Liver (tissue), 9 donors: ENCODE measurements around the gene CD68. TPM values are rescaled to one million over a fixed set of nuclear protein-coding genes. Genes with fewer than 3 reads are reported as not detected.

ENCODE experiments used
- DNase-seq: peaks from one replicate; pipeline ENCODE4 v3.0.0-alpha.2; 2017; ENCODE audit warnings: low spot score
- H3K27ac ChIP-seq, 2 donors: one replicate each; pipeline ENCODE4 v1.7.0; 2013; ENCODE audit warnings: inconsistent platforms in 2 of 2, low read length in 2 of 2, control low read depth in 1 of 2, low read depth in 1 of 2, mild to moderate bottlenecking in 1 of 2
- H3K27me3 ChIP-seq, 4 donors: one replicate each; pipeline versions ENCODE4 v1.6.1 to v1.7.0; 2013; ENCODE audit warnings: low read length in 3 of 4, inconsistent platforms in 1 of 4, mild to moderate bottlenecking in 1 of 4, moderate library complexity in 1 of 4; ENCODE audit not compliant: control insufficient read depth in 4 of 4, insufficient read depth in 4 of 4
- H3K36me3 ChIP-seq, 4 donors: one replicate each; pipeline versions ENCODE4 v1.6.1 to v1.7.0; 2013; ENCODE audit warnings: low read length in 3 of 4, mild to moderate bottlenecking in 3 of 4, low read depth in 1 of 4, moderate library complexity in 1 of 4; ENCODE audit not compliant: control insufficient read depth in 4 of 4, insufficient read depth in 3 of 4
- H3K4me1 ChIP-seq, 4 donors: one replicate each; pipeline versions ENCODE4 v1.6.1 to v1.7.0; 2013; ENCODE audit warnings: low read length in 3 of 4, mild to moderate bottlenecking in 3 of 4, moderate library complexity in 1 of 4; ENCODE audit not compliant: control insufficient read depth in 4 of 4, insufficient read depth in 4 of 4
- H3K4me3 ChIP-seq, 3 donors: one replicate each; pipeline versions ENCODE4 v1.6.1 to v1.7.0; 2013; ENCODE audit warnings: low read length in 3 of 3, control low read depth in 1 of 3, low read depth in 1 of 3, mild to moderate bottlenecking in 1 of 3
- H3K9ac ChIP-seq, 2 donors: one replicate each; pipeline ENCODE4 v1.7.0; 2013; ENCODE audit warnings: low read length in 2 of 2, mild to moderate bottlenecking in 2 of 2, moderate library complexity in 2 of 2, control low read depth in 1 of 2, low read depth in 1 of 2
- H3K9me3 ChIP-seq, 4 donors: one replicate each; pipeline versions ENCODE4 v1.6.1 to v1.7.0; 2013; ENCODE audit warnings: low read length in 3 of 4; ENCODE audit not compliant: control insufficient read depth in 4 of 4
- EGR1 ChIP-seq, 2 donors: IDR thresholded peaks; 2 replicates each; pipeline ENCODE4 v1.6.1; 2016 to 2018; ENCODE audit warnings: antibody characterized with exemption in 2 of 2, low read depth in 2 of 2
- FOXA1 ChIP-seq: IDR thresholded peaks from 2 replicates; pipeline ENCODE4 v1.6.1; 2016; ENCODE audit warnings: antibody characterized with exemption
- FOXA2 ChIP-seq: IDR thresholded peaks from 2 replicates; pipeline ENCODE4 v1.6.1; 2016; ENCODE audit warnings: antibody characterized with exemption
- GABPA ChIP-seq, 2 donors: IDR thresholded peaks in 1 of 2; conservative IDR thresholded peaks in 1 of 2; 2 replicates each; pipeline ENCODE4 v1.6.1; 2016; ENCODE audit warnings: antibody characterized with exemption in 2 of 2, mild to moderate bottlenecking in 1 of 2, moderate library complexity in 1 of 2
- HNF4A ChIP-seq, 2 donors: conservative IDR thresholded peaks; 2 replicates each; pipeline ENCODE4 v1.6.1; 2016; ENCODE audit warnings: antibody characterized with exemption in 2 of 2, mild to moderate bottlenecking in 2 of 2
- HNF4G ChIP-seq: IDR thresholded peaks from 2 replicates; pipeline ENCODE4 v1.6.1; 2016; ENCODE audit warnings: antibody characterized with exemption
- JUND ChIP-seq, 2 donors: IDR thresholded peaks; 2 replicates each; pipeline ENCODE4 v1.6.1; 2016; ENCODE audit warnings: antibody characterized with exemption in 2 of 2
- NR2F2 ChIP-seq: IDR thresholded peaks from 2 replicates; pipeline ENCODE4 v1.6.1; 2016; ENCODE audit warnings: antibody characterized with exemption
- RAD21 ChIP-seq, 2 donors: IDR thresholded peaks; 2 replicates each; pipeline ENCODE4 v1.6.1; 2016; ENCODE audit warnings: antibody characterized with exemption in 2 of 2, mild to moderate bottlenecking in 2 of 2
- RXRA ChIP-seq, 2 donors: IDR thresholded peaks; 2 replicates each; pipeline ENCODE4 v1.6.1; 2017 to 2018; ENCODE audit warnings: antibody characterized with exemption in 2 of 2, mild to moderate bottlenecking in 1 of 2
- SP1 ChIP-seq: IDR thresholded peaks from 2 replicates; pipeline ENCODE4 v1.6.1; 2018; ENCODE audit warnings: antibody characterized with exemption, mild to moderate bottlenecking
- TAF1 ChIP-seq: conservative IDR thresholded peaks from 2 replicates; pipeline ENCODE4 v1.6.1; 2016; ENCODE audit warnings: antibody characterized with exemption, mild to moderate bottlenecking
- YY1 ChIP-seq: IDR thresholded peaks from 2 replicates; pipeline ENCODE4 v1.6.1; 2016; ENCODE audit warnings: antibody characterized with exemption, mild to moderate bottlenecking
- WGBS: extraction: QIAGEN DNeasy Blood & Tissue Kit; methylation state at CpG from one replicate; pipeline ENCODE4 v1.1.7; 2013; 5-methylcytosine and 5-hydroxymethylcytosine counted together
- polyA plus RNA-seq, 2 donors: library from polyadenylated mRNA; stranded (reverse) in 1 of 2; unstranded in 1 of 2; fragments of 200-250 nt in 1 of 2; fragments of >200 nt in 1 of 2; fragmentation: Nextera tagmentation in 1 of 2; extraction: Ambion mirVana in 1 of 2; gene quantifications; one replicate each; pipeline versions ENCODE4 v1.2.1 to v1.2.3, GENCODE V29; 2013 to 2015
- total RNA-seq, 2 donors: library from RNA; depleted of rRNA; stranded (reverse); fragments of >200 nt; gene quantifications; one replicate each; pipeline ENCODE4 v1.2.3, GENCODE V29; 2014
- TF ChIP-seq, protein P1 (sequence below): fragments of 150-350 bp; IDR thresholded peaks from 2 replicates; pipeline ENCODE4 v1.5.1; 2017; ENCODE audit warnings: improper control_type of control experiment, low read depth, low read length; ENCODE audit not compliant: missing input control
- TF ChIP-seq, protein P2 (sequence below): IDR thresholded peaks from 2 replicates; pipeline ENCODE4 v1.6.1; 2016; ENCODE audit warnings: antibody characterized with exemption, mild to moderate bottlenecking
- TF ChIP-seq, protein P3 (sequence below): IDR thresholded peaks from 2 replicates; pipeline ENCODE4 v1.6.1; 2016; ENCODE audit warnings: antibody characterized with exemption
- TF ChIP-seq, protein P4 (sequence below): IDR thresholded peaks from 2 replicates; pipeline ENCODE4 v1.6.1; 2016; ENCODE audit warnings: antibody characterized with exemption
- TF ChIP-seq, protein P5 (sequence below): IDR thresholded peaks from 2 replicates; pipeline ENCODE4 v1.6.1; 2016; ENCODE audit warnings: antibody characterized with exemption
- donor health status: healthy.
- donor health status: healthy.
- donor health status: healthy.
- donor health status: healthy.
- donor health status: healthy.

Gene CD68
- total and polyA plus RNA-seq, 4 donors = 14.2 to 88.6 (median 33.1) TPM

DNA sequence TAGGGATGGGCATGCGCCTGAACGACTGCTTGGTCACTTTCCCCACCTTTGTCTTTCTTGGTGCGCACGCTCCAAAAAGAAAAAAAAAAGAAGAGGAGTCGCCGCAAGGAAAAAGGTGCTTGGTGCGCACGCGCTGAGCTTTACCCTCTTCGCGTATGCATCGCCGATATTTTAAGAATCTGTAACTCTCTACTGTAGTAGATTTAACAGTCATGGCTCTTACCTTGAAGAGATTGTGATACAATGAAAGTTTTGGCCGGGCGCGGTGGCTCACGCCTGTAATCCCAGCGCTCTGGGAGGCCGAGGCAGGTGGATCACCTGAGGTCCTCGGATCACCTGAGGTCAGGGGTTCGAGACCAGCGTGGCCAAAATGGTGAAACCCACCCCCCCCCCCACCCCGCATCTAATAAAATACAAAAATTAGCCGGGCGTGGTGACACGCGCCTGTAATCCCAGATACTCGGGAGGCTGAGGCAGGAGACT lies 35.9 kb downstream of the CD68 start (continued):
- peak; percentile 74 for TF ChIP-seq YY1
- no peak for TF ChIP-seq FOXA1
- no peak for TF ChIP-seq HNF4G
- no peak for TF ChIP-seq TAF1
- peak; percentile 57 for TF ChIP-seq SP1
- TF ChIP-seq GABPA (IDR thresholded peaks at IDR 0.05 in 1 of 2, conservative IDR thresholded peaks at IDR 0.05 in 1 of 2) = no peak
- peak; percentile 46 to 47 for TF ChIP-seq HNF4A (conservative IDR thresholded peaks at IDR 0.05)

DNA sequence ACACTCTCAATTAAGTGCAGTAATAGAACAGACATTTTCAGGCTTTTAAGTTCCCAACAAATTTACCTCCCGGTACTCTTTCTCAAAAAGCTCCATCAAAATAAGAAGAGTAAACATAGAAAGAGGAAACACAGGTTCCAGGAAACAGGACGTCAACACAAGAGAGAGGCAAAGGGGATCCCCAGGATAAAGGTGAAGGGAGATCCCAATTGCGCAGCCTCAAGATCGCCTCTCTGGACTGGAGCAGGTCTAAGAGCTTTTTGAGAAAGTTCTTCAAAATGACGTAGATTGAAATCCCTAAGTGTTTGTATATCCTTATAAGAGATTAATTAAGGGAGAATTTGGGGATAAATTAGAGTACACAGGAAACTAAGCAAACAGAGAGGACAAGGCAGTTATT lies 39.2 kb downstream of the CD68 start:
- Histone ChIP-seq H3K36me3 (no peaks in the 10 kb centered on the region), H3K4me3 (no peak overlapping the region), H3K27ac (no peak overlapping the region), H3K9me3 (no peaks in the 10 kb centered on the region), H3K4me1 (peaks cover 0 to 13% (median 9%) of the 10 kb centered on the region in 4 donors), H3K9ac (no peak overlapping the region), H3K27me3 (no peaks in the 10 kb centered on the region)
- 83% methylated on average over 5 of the region's 5 CpGs for WGBS
- TF ChIP-seq RAD21 (IDR thresholded peaks at IDR 0.05) (no peak), RXRA (IDR thresholded peaks at IDR 0.05) (no peak), SP1 (no peak), GABPA (IDR thresholded peaks at IDR 0.05 in 1 of 2, conservative IDR thresholded peaks at IDR 0.05 in 1 of 2) (no peak), FOXA2 (no peak), EGR1 (IDR thresholded peaks at IDR 0.05; ENCODE audit: low read depth in 2 of 2) (no peak), HNF4G (no peak), YY1 (no peak), TAF1 (no peak), JUND (IDR thresholded peaks at IDR 0.05) (no peak), HNF4A (conservative IDR thresholded peaks at IDR 0.05) (no peak), NR2F2 (no peak), FOXA1 (no peak)
- TF ChIP-seq, protein P1, sequence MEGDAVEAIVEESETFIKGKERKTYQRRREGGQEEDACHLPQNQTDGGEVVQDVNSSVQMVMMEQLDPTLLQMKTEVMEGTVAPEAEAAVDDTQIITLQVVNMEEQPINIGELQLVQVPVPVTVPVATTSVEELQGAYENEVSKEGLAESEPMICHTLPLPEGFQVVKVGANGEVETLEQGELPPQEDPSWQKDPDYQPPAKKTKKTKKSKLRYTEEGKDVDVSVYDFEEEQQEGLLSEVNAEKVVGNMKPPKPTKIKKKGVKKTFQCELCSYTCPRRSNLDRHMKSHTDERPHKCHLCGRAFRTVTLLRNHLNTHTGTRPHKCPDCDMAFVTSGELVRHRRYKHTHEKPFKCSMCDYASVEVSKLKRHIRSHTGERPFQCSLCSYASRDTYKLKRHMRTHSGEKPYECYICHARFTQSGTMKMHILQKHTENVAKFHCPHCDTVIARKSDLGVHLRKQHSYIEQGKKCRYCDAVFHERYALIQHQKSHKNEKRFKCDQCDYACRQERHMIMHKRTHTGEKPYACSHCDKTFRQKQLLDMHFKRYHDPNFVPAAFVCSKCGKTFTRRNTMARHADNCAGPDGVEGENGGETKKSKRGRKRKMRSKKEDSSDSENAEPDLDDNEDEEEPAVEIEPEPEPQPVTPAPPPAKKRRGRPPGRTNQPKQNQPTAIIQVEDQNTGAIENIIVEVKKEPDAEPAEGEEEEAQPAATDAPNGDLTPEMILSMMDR = no peak
- TF ChIP-seq, protein P2, sequence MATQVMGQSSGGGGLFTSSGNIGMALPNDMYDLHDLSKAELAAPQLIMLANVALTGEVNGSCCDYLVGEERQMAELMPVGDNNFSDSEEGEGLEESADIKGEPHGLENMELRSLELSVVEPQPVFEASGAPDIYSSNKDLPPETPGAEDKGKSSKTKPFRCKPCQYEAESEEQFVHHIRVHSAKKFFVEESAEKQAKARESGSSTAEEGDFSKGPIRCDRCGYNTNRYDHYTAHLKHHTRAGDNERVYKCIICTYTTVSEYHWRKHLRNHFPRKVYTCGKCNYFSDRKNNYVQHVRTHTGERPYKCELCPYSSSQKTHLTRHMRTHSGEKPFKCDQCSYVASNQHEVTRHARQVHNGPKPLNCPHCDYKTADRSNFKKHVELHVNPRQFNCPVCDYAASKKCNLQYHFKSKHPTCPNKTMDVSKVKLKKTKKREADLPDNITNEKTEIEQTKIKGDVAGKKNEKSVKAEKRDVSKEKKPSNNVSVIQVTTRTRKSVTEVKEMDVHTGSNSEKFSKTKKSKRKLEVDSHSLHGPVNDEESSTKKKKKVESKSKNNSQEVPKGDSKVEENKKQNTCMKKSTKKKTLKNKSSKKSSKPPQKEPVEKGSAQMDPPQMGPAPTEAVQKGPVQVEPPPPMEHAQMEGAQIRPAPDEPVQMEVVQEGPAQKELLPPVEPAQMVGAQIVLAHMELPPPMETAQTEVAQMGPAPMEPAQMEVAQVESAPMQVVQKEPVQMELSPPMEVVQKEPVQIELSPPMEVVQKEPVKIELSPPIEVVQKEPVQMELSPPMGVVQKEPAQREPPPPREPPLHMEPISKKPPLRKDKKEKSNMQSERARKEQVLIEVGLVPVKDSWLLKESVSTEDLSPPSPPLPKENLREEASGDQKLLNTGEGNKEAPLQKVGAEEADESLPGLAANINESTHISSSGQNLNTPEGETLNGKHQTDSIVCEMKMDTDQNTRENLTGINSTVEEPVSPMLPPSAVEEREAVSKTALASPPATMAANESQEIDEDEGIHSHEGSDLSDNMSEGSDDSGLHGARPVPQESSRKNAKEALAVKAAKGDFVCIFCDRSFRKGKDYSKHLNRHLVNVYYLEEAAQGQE = no peak
- TF ChIP-seq, protein P3, sequence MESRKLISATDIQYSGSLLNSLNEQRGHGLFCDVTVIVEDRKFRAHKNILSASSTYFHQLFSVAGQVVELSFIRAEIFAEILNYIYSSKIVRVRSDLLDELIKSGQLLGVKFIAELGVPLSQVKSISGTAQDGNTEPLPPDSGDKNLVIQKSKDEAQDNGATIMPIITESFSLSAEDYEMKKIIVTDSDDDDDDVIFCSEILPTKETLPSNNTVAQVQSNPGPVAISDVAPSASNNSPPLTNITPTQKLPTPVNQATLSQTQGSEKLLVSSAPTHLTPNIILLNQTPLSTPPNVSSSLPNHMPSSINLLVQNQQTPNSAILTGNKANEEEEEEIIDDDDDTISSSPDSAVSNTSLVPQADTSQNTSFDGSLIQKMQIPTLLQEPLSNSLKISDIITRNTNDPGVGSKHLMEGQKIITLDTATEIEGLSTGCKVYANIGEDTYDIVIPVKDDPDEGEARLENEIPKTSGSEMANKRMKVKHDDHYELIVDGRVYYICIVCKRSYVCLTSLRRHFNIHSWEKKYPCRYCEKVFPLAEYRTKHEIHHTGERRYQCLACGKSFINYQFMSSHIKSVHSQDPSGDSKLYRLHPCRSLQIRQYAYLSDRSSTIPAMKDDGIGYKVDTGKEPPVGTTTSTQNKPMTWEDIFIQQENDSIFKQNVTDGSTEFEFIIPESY = no peak
- TF ChIP-seq, protein P4, sequence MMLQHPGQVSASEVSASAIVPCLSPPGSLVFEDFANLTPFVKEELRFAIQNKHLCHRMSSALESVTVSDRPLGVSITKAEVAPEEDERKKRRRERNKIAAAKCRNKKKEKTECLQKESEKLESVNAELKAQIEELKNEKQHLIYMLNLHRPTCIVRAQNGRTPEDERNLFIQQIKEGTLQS = no peak
- TF ChIP-seq, protein P5, sequence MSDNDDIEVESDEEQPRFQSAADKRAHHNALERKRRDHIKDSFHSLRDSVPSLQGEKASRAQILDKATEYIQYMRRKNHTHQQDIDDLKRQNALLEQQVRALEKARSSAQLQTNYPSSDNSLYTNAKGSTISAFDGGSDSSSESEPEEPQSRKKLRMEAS = no peak
- no peak for DNase-seq
